Glutamatergic neuron (in vitro differentiated cells): Measurements from ENCODE around the gene TBC1D1. TPM values are rescaled to one million over a fixed set of nuclear protein-coding genes. Genes with fewer than 3 reads are reported as not detected.

ENCODE experiments used
- DNase-seq: peaks from one replicate; pipeline ENCODE4 v3.0.0; 2022
- H3K27ac Mint-ChIP-seq: one replicate; pipeline ENCODE4 v1.8.0; 2020; ENCODE audit warnings: mild to moderate bottlenecking, mixed read lengths, inconsistent platforms; ENCODE audit not compliant: unreplicated experiment
- H3K27me3 Mint-ChIP-seq: one replicate; pipeline ENCODE4 v1.8.0; 2020; ENCODE audit warnings: mild to moderate bottlenecking, moderate library complexity, mixed read lengths, inconsistent platforms; ENCODE audit not compliant: unreplicated experiment
- H3K36me3 Mint-ChIP-seq: one replicate; pipeline ENCODE4 v1.8.0; 2020; ENCODE audit warnings: mild to moderate bottlenecking, mixed read lengths, inconsistent platforms; ENCODE audit not compliant: unreplicated experiment
- H3K4me1 Mint-ChIP-seq: one replicate; pipeline ENCODE4 v1.8.0; 2020; ENCODE audit warnings: mild to moderate bottlenecking, low read depth, mixed read lengths, inconsistent platforms; ENCODE audit not compliant: unreplicated experiment
- H3K4me3 Mint-ChIP-seq: one replicate; pipeline ENCODE4 v1.8.0; 2020; ENCODE audit warnings: mild to moderate bottlenecking, mixed read lengths, inconsistent platforms; ENCODE audit not compliant: unreplicated experiment
- H3K9me3 Mint-ChIP-seq: one replicate; pipeline ENCODE4 v1.8.0; 2020; ENCODE audit warnings: mild to moderate bottlenecking, moderate library complexity, mixed read lengths, inconsistent platforms; ENCODE audit not compliant: unreplicated experiment
- CTCF ChIP-seq: fragments of 200-600 bp; sonication (generic); IDR thresholded peaks from one replicate; pipeline ENCODE4 v1.5.0; 2021; ENCODE audit not compliant: partially characterized antibody, unreplicated experiment
- total RNA-seq: library from RNA; stranded (reverse); fragmentation: NEBNext Ultra II Directional; extraction: Animal tissue kit (Norgen Biotek cat#: 25700); gene quantifications from one replicate; pipeline ENCODE4 v1.2.1, GENCODE V29; 2021; ENCODE audit not compliant: unreplicated experiment

Gene TBC1D1
- total RNA-seq, 1 donor from 2014 or later, result 106 TPM

GRCh38 chr4:37865450-37865849, 25.4 kb upstream of the TBC1D1 start:
- TF ChIP-seq CTCF, result no peak
- H3K4me1 Mint-ChIP-seq, result no peaks in the 10 kb centered on the region
- no peak for DNase-seq
- peaks cover 6% of the 10 kb centered on the region for H3K36me3 Mint-ChIP-seq
- H3K27me3 Mint-ChIP-seq, result no peaks in the 10 kb centered on the region
- H3K27ac Mint-ChIP-seq, result no peak overlapping the region
- H3K9me3 Mint-ChIP-seq, result no peaks in the 10 kb centered on the region
- H3K4me3 Mint-ChIP-seq, result no peak overlapping the region

GRCh38 chr4:37867102-37867501, 23.8 kb upstream of the TBC1D1 start:
- DNase-seq, result no peak
- Mint-ChIP-seq H3K4me1 (no peaks in the 10 kb centered on the region), H3K27ac (no peak overlapping the region)

GRCh38 chr4:37868238-37868637, 22.6 kb upstream of the TBC1D1 start:
- H3K4me1 Mint-ChIP-seq, result no peaks in the 10 kb centered on the region
- H3K4me3 Mint-ChIP-seq, result no peak overlapping the region
- peaks cover 6% of the 10 kb centered on the region for H3K36me3 Mint-ChIP-seq
- H3K9me3 Mint-ChIP-seq, result no peaks in the 10 kb centered on the region
- no peak for DNase-seq
- no peak overlapping the region for H3K27ac Mint-ChIP-seq
- TF ChIP-seq CTCF, result no peak
- peaks cover 1% of the 10 kb centered on the region for H3K27me3 Mint-ChIP-seq

More at GRCh38 chr4:37867102-37867501, 23.8 kb upstream of the TBC1D1 start:
- no peak overlapping the region for H3K4me3 Mint-ChIP-seq
- peaks cover 6% of the 10 kb centered on the region for H3K36me3 Mint-ChIP-seq
- TF ChIP-seq CTCF, result no peak
- H3K9me3 Mint-ChIP-seq, result no peaks in the 10 kb centered on the region
- H3K27me3 Mint-ChIP-seq, result peaks cover 1% of the 10 kb centered on the region

GRCh38 chr4:37872310-37872988, 18.4 kb upstream of the TBC1D1 start:
- Mint-ChIP-seq H3K9me3 (no peaks in the 10 kb centered on the region), H3K4me3 (no peak overlapping the region), H3K4me1 (no peaks in the 10 kb centered on the region), H3K27ac (no peak overlapping the region), H3K27me3 (peaks cover 1% of the 10 kb centered on the region), H3K36me3 (peaks cover 6% of the 10 kb centered on the region)
- DNase-seq, result no peak
- no peak for TF ChIP-seq CTCF

- Mint-ChIP-seq H3K36me3 (no peaks in the 10 kb centered on the region), H3K27ac (no peak overlapping the region), H3K4me1 (no peaks in the 10 kb centered on the region), H3K4me3 (no peak overlapping the region), H3K9me3 (no peaks in the 10 kb centered on the region), H3K27me3 (peaks cover 1% of the 10 kb centered on the region)
- DNase-seq, result no peak
- no peak for TF ChIP-seq CTCF
Observed at GRCh38 chr4:37873386-37873785, 17.5 kb upstream of the TBC1D1 start.
